Fibroblast of peridontal ligament (primary cell): ENCODE results near the gene SKAP1.
"Not testable (repeated sequence)": the region's sequence is repeated elsewhere in the genome, so short reads cannot be mapped to it uniquely, and the experiment has no call there.

Source experiments
- DNase-seq: peaks from one replicate; pipeline ENCODE4 v3.0.0-alpha.2; 2010; ENCODE audit errors: extremely low read depth

Gene SKAP1

GRCh38 chr17:48285614-48286013 lies 144.4 kb downstream of the SKAP1 start:
- DNase-seq = no peak

GRCh38 chr17:48283907-48284306 lies 146.1 kb downstream of the SKAP1 start:
- DNase-seq = no peak

- no peak for DNase-seq
Measured at GRCh38 chr17:48283411-48283810, 146.6 kb downstream of the SKAP1 start.

- no peak for DNase-seq
Measured at GRCh38 chr17:48282303-48282702, 147.7 kb downstream of the SKAP1 start.

- no peak for DNase-seq
Measured at GRCh38 chr17:48278760-48279491, 151.1 kb downstream of the SKAP1 start.

GRCh38 chr17:48276776-48277175 lies 153.2 kb downstream of the SKAP1 start:
- DNase-seq = no peak

- no peak for DNase-seq
Measured at GRCh38 chr17:48270899-48271298, 159.1 kb downstream of the SKAP1 start.

- DNase-seq = no peak
Measured at GRCh38 chr17:48269209-48269608, 160.8 kb downstream of the SKAP1 start.

- no peak for DNase-seq
Measured at GRCh38 chr17:48263731-48264035, 166.3 kb downstream of the SKAP1 start.

GRCh38 chr17:48262982-48263730 lies 166.9 kb downstream of the SKAP1 start:
- DNase-seq = peak; percentile 8

GRCh38 chr17:48261297-48261880 lies 168.6 kb downstream of the SKAP1 start:
- no peak for DNase-seq

- DNase-seq = peak; percentile 27
Measured at GRCh38 chr17:48259694-48260291, 170.2 kb downstream of the SKAP1 start.

- no peak for DNase-seq
Measured at GRCh38 chr17:48258331-48258730, 171.7 kb downstream of the SKAP1 start.

- DNase-seq = no peak
Measured at GRCh38 chr17:48255759-48256158, 174.3 kb downstream of the SKAP1 start.

GRCh38 chr17:48254896-48255295 lies 175.1 kb downstream of the SKAP1 start:
- no peak for DNase-seq

- DNase-seq = no peak
Measured at GRCh38 chr17:48253975-48254374, 176.0 kb downstream of the SKAP1 start.

- no peak for DNase-seq
Measured at GRCh38 chr17:48251950-48252349, 178.1 kb downstream of the SKAP1 start.

- DNase-seq = no peak
Measured at GRCh38 chr17:48250949-48251348, 179.1 kb downstream of the SKAP1 start.

GRCh38 chr17:48250059-48250458 lies 180.0 kb downstream of the SKAP1 start:
- not testable (repeated sequence) for DNase-seq

GRCh38 chr17:48247603-48248002 lies 182.4 kb downstream of the SKAP1 start:
- DNase-seq = no peak

- DNase-seq = no peak
Measured at GRCh38 chr17:48247038-48247437, 183.0 kb downstream of the SKAP1 start.

GRCh38 chr17:48246612-48247011 lies 183.4 kb downstream of the SKAP1 start:
- no peak for DNase-seq
